Suprapubic skin (tissue), 4 donors: ENCODE results near the gene EEF1AKMT3. TPM values are rescaled to one million over a fixed set of nuclear protein-coding genes. Genes with fewer than 3 reads are reported as not detected.
A peak's percentile ranks its signal among the peaks of the same experiment; 100 is the strongest.

Source experiments
- DNase-seq, 2 donors: peaks; one replicate each; pipeline ENCODE4 v3.0.0-alpha.2; 2019; ENCODE audit warnings: low spot score in 2 of 2
- H3K27ac ChIP-seq: fragments of 200-600 bp; sonication (generic); one replicate; pipeline ENCODE4 v1.5.1; 2019
- H3K27me3 ChIP-seq: fragments of 200-600 bp; sonication (generic); one replicate; pipeline ENCODE4 v1.5.1; 2019
- H3K36me3 ChIP-seq: fragments of 200-600 bp; sonication (generic); one replicate; pipeline ENCODE4 v1.5.1; 2019
- H3K4me1 ChIP-seq: fragments of 200-600 bp; sonication (generic); one replicate; pipeline ENCODE4 v1.5.1; 2019
- H3K4me3 ChIP-seq: fragments of 200-600 bp; sonication (generic); one replicate; pipeline ENCODE4 v1.5.1; 2019; ENCODE audit warnings: mild to moderate bottlenecking
- H3K9me3 ChIP-seq: fragments of 200-600 bp; sonication (generic); one replicate; pipeline ENCODE4 v1.5.1; 2019
- CTCF ChIP-seq, 2 donors: fragments of 200-600 bp in 1 of 2; fragments of 450-650 bp in 1 of 2; sonication (generic) in 1 of 2; IDR thresholded peaks; one replicate each; pipeline ENCODE4 v1.5.1; 2016 to 2019; ENCODE audit warnings: antibody characterized with exemption in 2 of 2, mild to moderate bottlenecking in 1 of 2, moderate library complexity in 1 of 2
- EP300 ChIP-seq: sonication (generic); formaldehyde crosslinking; IDR thresholded peaks from one replicate; pipeline ENCODE4 v1.6.1; 2017; ENCODE audit warnings: antibody characterized with exemption
- POLR2A ChIP-seq, 2 donors: fragments of 450-650 bp; IDR thresholded peaks; one replicate each; pipeline ENCODE4 v1.6.1; 2017; ENCODE audit warnings: antibody characterized with exemption in 2 of 2, mild to moderate bottlenecking in 2 of 2, moderate library complexity in 2 of 2
- POLR2AphosphoS5 ChIP-seq, 3 donors: sonication (generic); formaldehyde crosslinking; IDR thresholded peaks; one replicate each; pipeline ENCODE4 v1.6.1; 2017; ENCODE audit warnings: antibody characterized with exemption in 3 of 3
- WGBS: methylation state at CpG from one replicate; pipeline ENCODE4 v1.1.5; 2018; 5-methylcytosine and 5-hydroxymethylcytosine counted together
- total RNA-seq, 4 donors: library from RNA; depleted of rRNA; stranded (reverse); fragments of >200 nt; gene quantifications; one replicate each; pipeline ENCODE4 v1.1.0, GENCODE V29; 2016

Gene EEF1AKMT3
- total RNA-seq, 4 donors from 2014 or later = 8.7 to 13.7 (median 11.3) TPM

DNA sequence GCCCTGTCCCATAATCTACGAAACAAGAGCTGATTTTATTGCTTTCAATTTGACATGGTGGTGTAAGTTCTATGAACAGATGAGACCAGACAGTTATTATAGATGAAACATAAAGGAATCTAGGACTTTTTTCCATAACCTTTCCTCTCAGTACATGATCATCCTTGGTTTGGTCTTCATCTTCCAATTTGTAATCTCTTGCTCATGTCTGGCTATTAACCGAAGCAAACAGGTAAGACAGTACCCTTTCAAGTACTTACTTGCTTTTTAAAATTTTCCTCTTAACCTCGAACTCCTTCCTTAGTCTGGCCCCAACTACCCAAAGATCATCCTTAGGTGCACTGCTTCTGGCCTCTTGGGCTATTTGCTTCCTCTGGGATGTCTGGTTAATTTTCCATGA is 26.4 kb upstream of the EEF1AKMT3 start:
- Histone ChIP-seq H3K4me3 (peak overlapping the region; percentile 85), H3K27ac (no peak overlapping the region), H3K36me3 (peaks cover 33% of the 10 kb centered on the region), H3K9me3 (no peaks in the 10 kb centered on the region), H3K4me1 (peaks cover 26% of the 10 kb centered on the region), H3K27me3 (peaks cover 3% of the 10 kb centered on the region)
- WGBS = 73% methylated on average over 3 of the region's 3 CpGs
- TF ChIP-seq POLR2A (IDR thresholded peaks at IDR 0.05) (no peak), POLR2AphosphoS5 (IDR thresholded peaks at IDR 0.05) (no peak), EP300 (no peak), CTCF (IDR thresholded peaks at IDR 0.05) (no peak)
- no peak for DNase-seq

- Histone ChIP-seq H3K27ac (no peak overlapping the region), H3K4me3 (no peak overlapping the region), H3K36me3 (peaks cover 33% of the 10 kb centered on the region), H3K27me3 (no peaks in the 10 kb centered on the region), H3K9me3 (no peaks in the 10 kb centered on the region), H3K4me1 (peaks cover 43% of the 10 kb centered on the region)
- TF ChIP-seq CTCF (IDR thresholded peaks at IDR 0.05) (no peak), POLR2AphosphoS5 (IDR thresholded peaks at IDR 0.05) (no peak), EP300 (no peak), POLR2A (IDR thresholded peaks at IDR 0.05) (no peak)
- DNase-seq = no peak
- 98% methylated on average over 5 of the region's 5 CpGs for WGBS
Observed at GRCh38 chr12:57749061-57749460, 23.4 kb upstream of the EEF1AKMT3 start.

DNA sequence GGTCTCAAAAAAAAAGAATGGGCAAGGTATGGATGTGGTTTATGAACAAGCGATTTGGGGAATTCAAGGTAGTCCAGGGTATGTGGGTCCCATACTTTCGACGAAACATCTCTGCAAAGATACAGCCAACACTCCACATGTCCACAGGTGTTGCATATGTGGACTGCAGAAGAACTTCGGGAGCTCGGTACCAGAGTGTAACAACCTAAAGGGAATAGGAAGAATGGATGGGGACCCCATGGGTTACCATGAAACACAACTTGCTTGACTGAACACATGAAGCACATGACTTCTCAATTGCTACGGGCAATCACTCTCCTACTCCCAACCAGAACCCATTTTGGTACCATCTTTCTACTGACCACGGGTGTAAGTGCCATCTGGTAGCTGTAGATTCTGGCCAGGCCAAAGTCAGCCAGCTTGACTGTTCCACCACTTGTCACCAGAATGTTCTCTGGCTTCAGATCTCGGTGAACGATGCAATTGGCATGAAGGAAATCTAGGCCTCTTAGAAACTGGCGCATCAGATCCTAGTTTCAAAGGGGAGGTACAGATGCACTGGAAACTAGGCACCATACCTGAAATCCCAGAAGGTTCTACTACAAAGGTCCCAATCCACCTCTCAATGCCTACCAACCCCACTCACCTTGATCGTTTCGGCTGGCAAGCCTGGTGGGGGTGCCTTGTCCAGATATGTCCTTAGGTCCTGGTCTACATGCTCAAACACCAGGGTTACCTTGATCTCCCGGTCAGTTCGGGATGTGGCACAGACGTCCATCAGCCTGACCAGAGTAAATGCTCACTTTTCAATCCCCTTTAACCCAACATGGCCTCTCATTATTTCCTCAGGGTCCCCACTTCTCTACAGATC is 21.6 kb upstream of the EEF1AKMT3 start:
- no peak for DNase-seq
- whole genome bisulfite sequencing = 93% methylated on average over 15 of the region's 15 CpGs
- Histone ChIP-seq H3K27ac (peak overlapping the region; percentile 90), H3K9me3 (no peaks in the 10 kb centered on the region), H3K36me3 (peaks cover 33% of the 10 kb centered on the region), H3K4me1 (peaks cover 45% of the 10 kb centered on the region), H3K4me3 (peak overlapping the region; percentile 71), H3K27me3 (no peaks in the 10 kb centered on the region)
- no peak for TF ChIP-seq POLR2A (IDR thresholded peaks at IDR 0.05)
- TF ChIP-seq CTCF (IDR thresholded peaks at IDR 0.05) = no peak
- no peak for TF ChIP-seq POLR2AphosphoS5 (IDR thresholded peaks at IDR 0.05)
- no peak for TF ChIP-seq EP300

DNA sequence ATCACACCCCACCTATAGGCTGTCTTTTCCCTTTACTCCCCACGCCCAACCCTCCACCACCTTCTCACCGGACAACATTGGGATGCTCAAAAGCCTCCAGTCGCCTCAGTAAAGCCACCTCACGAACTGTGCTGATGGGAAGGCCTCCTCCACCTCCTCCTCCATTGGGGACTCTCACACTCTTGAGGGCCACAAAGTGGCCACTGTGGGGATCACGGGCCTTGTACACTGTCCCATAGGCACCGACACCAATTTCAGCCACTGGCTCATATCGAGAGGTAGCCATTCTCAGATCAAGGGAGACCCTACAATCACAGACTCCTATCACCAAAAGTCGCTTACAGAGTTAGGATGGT is 21.0 kb upstream of the EEF1AKMT3 start:
- WGBS = 13% methylated on average over 4 of the region's 8 CpGs
- H3K27ac ChIP-seq = peak overlapping the region; percentile 90
- TF ChIP-seq CTCF (IDR thresholded peaks at IDR 0.05) (no peak), POLR2AphosphoS5 (IDR thresholded peaks at IDR 0.05) (no peak), POLR2A (IDR thresholded peaks at IDR 0.05) (no peak), EP300 (no peak)
- H3K27me3 ChIP-seq = no peaks in the 10 kb centered on the region
- no peak for DNase-seq
- peaks cover 47% of the 10 kb centered on the region for H3K4me1 ChIP-seq
- no peaks in the 10 kb centered on the region for H3K9me3 ChIP-seq
- H3K4me3 ChIP-seq = peak overlapping the region; percentile 71
- peaks cover 32% of the 10 kb centered on the region for H3K36me3 ChIP-seq

DNA sequence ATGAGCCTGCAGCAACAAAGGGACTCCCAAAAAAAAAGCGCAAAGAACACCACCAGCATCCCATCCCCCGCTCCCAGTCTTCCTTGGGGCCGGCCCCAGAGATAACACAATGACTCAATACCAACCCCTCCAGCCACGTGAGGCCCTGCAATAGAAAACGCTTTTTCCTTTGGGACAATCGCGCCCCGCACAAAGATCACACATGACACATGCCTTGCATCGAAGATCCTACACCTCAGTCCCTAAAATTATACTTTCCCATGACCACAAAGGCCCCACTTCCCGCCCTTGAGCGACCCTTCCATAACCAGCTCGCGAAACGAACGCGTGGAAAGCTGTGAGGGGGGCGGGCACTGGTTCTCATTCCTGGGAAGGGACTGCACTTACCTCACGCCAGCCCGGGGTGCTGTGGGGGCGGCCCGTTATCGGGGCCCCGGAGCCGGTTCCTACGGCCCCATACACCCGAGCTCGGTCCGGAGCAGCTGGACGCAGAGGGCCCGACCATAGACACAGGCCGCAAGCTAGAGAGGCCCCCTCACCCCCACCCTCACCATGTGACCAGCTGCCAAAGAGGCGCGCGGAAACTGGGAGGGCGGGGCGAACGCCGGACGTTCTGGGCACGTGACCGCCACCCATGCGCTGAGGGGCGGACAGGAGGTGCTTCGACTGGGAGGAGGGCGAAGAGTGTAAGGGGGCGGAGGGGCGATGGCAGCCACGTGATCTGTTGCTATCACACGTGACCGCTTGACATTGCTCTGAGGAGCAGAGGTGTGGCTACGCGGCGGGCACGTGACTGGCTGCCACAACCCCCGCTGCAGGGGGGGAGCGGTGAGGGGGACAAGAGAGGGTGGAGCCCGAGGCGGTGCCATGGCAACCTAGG is 20.4 kb upstream of the EEF1AKMT3 start, which contains the start of gene CDK4:
CDK4 (minus strand) TSS at position 523 of the 880 bp plus-strand sequence. CDS start 593 bp downstream, outside the sequence.
- peaks cover 26% of the 10 kb centered on the region for H3K36me3 ChIP-seq
- peak; percentile 100 for DNase-seq

More for the DNA sequence above, 20.4 kb upstream of the EEF1AKMT3 start, which contains the start of gene CDK4:
- H3K4me3 ChIP-seq = peak within 1 kb of the TSS; percentile 71
- H3K27ac ChIP-seq = peak within 1 kb of the TSS; percentile 90
- no peaks in the 10 kb centered on the region for H3K27me3 ChIP-seq
- H3K4me1 ChIP-seq = peaks cover 52% of the 10 kb centered on the region
- WGBS = 0% methylated on average over 46 of the region's 58 CpGs
- TF ChIP-seq CTCF (IDR thresholded peaks at IDR 0.05) (no peak), POLR2A (IDR thresholded peaks at IDR 0.05) (peak in 1 of 2 donors; percentile 74), POLR2AphosphoS5 (IDR thresholded peaks at IDR 0.05) (peak in 2 of 3 donors; percentile 17 to 97), EP300 (no peak)
- H3K9me3 ChIP-seq = no peaks in the 10 kb centered on the region
